SK-N-MC (cell line): ENCODE results near the gene TACR2.

ENCODE experiments used
- EZH2 ChIP-seq: fragments of 200-600 bp; sonication (generic); IDR thresholded peaks from one replicate; pipeline ENCODE4 v1.6.1; 2017; ENCODE audit warnings: antibody characterized with exemption
- FOXP2 ChIP-seq: optimal IDR thresholded peaks from 2 replicates; pipeline ENCODE3; 2011; ENCODE audit warnings: mild to moderate bottlenecking, moderate library complexity; ENCODE audit not compliant: insufficient read depth; ENCODE audit errors: extremely low read length, control extremely low read depth
- POLR2AphosphoS5 ChIP-seq: IDR thresholded peaks from 2 replicates; pipeline ENCODE4 v1.6.1; 2012; ENCODE audit warnings: mild to moderate bottlenecking, low read depth, low read length, borderline replicate concordance

GRCh38 chr10:69403519-69403918, 13.2 kb downstream of the TACR2 start:
- TF ChIP-seq FOXP2, result no peak
- TF ChIP-seq POLR2AphosphoS5, result no peak
- no peak for TF ChIP-seq EZH2
